Ovary (tissue), 3 donors: Measurements from ENCODE around the gene GABRB3.

Experiments used
- EP300 ChIP-seq: sonication (generic); formaldehyde crosslinking; IDR thresholded peaks from one replicate; pipeline ENCODE4 v1.6.1; 2017; ENCODE audit warnings: antibody characterized with exemption
- POLR2A ChIP-seq: fragments of 450-650 bp; IDR thresholded peaks from one replicate; pipeline ENCODE4 v1.6.1; 2017; ENCODE audit warnings: antibody characterized with exemption, mild to moderate bottlenecking, moderate library complexity
- TF ChIP-seq, protein P1 (sequence below), 3 donors: fragments of 450-650 bp in 2 of 3; fragments of 200-600 bp in 1 of 3; IDR thresholded peaks; one replicate each; pipeline versions ENCODE4 v1.5.1 to v1.8.0; 2016 to 2022; ENCODE audit warnings: antibody characterized with exemption in 3 of 3, mild to moderate bottlenecking in 1 of 3
- donor health status: DM: no; HTN: no; CAD: no.

DNA sequence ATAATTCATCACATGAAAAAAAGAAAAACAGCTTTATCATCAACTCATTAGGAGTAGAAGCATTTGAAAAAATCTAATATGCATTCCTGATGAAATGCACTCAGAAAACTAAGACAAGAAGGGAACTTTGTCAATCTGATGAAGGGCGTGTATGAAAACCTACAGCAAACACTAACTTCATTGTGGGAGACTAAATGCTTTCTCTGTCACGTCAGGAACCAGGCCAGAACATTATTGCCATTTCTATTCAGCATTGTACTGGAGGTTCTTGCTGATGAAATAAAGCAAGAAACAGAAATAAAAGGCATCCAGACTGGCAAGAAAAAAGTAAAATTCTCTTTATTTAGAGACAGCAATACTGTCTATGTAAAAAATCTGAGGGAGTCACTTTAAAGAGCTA lies 235.2 kb downstream of the GABRB3 start:
- TF ChIP-seq EP300 (no peak), POLR2A (no peak)
- TF ChIP-seq, protein P1, sequence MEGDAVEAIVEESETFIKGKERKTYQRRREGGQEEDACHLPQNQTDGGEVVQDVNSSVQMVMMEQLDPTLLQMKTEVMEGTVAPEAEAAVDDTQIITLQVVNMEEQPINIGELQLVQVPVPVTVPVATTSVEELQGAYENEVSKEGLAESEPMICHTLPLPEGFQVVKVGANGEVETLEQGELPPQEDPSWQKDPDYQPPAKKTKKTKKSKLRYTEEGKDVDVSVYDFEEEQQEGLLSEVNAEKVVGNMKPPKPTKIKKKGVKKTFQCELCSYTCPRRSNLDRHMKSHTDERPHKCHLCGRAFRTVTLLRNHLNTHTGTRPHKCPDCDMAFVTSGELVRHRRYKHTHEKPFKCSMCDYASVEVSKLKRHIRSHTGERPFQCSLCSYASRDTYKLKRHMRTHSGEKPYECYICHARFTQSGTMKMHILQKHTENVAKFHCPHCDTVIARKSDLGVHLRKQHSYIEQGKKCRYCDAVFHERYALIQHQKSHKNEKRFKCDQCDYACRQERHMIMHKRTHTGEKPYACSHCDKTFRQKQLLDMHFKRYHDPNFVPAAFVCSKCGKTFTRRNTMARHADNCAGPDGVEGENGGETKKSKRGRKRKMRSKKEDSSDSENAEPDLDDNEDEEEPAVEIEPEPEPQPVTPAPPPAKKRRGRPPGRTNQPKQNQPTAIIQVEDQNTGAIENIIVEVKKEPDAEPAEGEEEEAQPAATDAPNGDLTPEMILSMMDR (IDR thresholded peaks at IDR 0.05): no peak
